SU-DHL-6 (cell line): ENCODE results near the gene THOC1.

ENCODE experiments used
- H2AFZ ChIP-seq: fragments of 200-600 bp; sonication (generic); 2 replicates; pipeline ENCODE4 v1.6.1; 2014; ENCODE audit warnings: low read depth, mild to moderate bottlenecking, moderate library complexity, mixed read lengths, antibody characterized with exemption, low read length; ENCODE audit not compliant: severe bottlenecking
- H3F3A ChIP-seq: fragments of 200-600 bp; shearing (Covaris generic); 2 replicates; pipeline ENCODE4 v1.6.0; 2016; ENCODE audit warnings: antibody characterized with exemption, mild to moderate bottlenecking; ENCODE audit not compliant: insufficient read depth
- H3K27ac ChIP-seq: fragments of 200-600 bp; sonication (generic); 2 replicates; pipeline ENCODE4 v1.5.1; 2016; ENCODE audit warnings: low read depth, mild to moderate bottlenecking, low read length, moderate library complexity, mixed read lengths
- H3K27me3 ChIP-seq: fragments of 200-600 bp; sonication (generic), shearing (Covaris generic); 2 replicates; pipeline ENCODE4 v1.6.0; 2014; ENCODE audit warnings: mild to moderate bottlenecking, low read length
- H3K36me3 ChIP-seq: fragments of 200-600 bp; sonication (generic); 2 replicates; pipeline ENCODE4 v1.6.1; 2014; ENCODE audit warnings: mild to moderate bottlenecking, low read length, mixed read lengths
- H3K4me2 ChIP-seq: fragments of 300-600, 200-600 bp; shearing (Covaris generic), sonication (generic); 2 replicates; pipeline ENCODE4 v1.6.0; 2014; ENCODE audit warnings: low read length, low read depth, mild to moderate bottlenecking; ENCODE audit not compliant: poor library complexity, severe bottlenecking
- H3K4me3 ChIP-seq: fragments of 200-600 bp; sonication (generic); 2 replicates; pipeline ENCODE4 v1.5.1; 2014; ENCODE audit warnings: antibody characterized with exemption, low read length, mild to moderate bottlenecking, mixed read lengths; ENCODE audit not compliant: insufficient read depth, poor library complexity, severe bottlenecking
- H3K79me2 ChIP-seq: fragments of 200-600 bp; sonication (generic); 2 replicates; pipeline ENCODE4 v1.6.1; 2014; ENCODE audit warnings: mild to moderate bottlenecking, low read length, moderate library complexity; ENCODE audit not compliant: insufficient read depth
- H3K9ac ChIP-seq: fragments of 200-600 bp; sonication (generic); 2 replicates; pipeline ENCODE4 v1.7.0; 2014; ENCODE audit warnings: mild to moderate bottlenecking, low read length
- H3K9me2 ChIP-seq: fragments of 200-600 bp; sonication (generic); replicated peaks from 2 replicates; pipeline ENCODE4 v1.6.1; 2014; ENCODE audit warnings: low read length; ENCODE audit not compliant: insufficient read depth
- H3K9me3 ChIP-seq: fragments of 200-600 bp; sonication (generic); 2 replicates; pipeline ENCODE4 v1.6.1; 2014; ENCODE audit warnings: low read length, mixed read lengths; ENCODE audit not compliant: insufficient read depth
- H4K20me1 ChIP-seq: fragments of 200-600 bp; sonication (generic); 2 replicates; pipeline ENCODE4 v1.6.1; 2014; ENCODE audit warnings: low read depth, mild to moderate bottlenecking, antibody characterized with exemption, low read length, moderate library complexity, mixed read lengths
- CTCF ChIP-seq: fragments of 200-600 bp; sonication (generic); IDR thresholded peaks from one replicate; pipeline ENCODE4 v1.5.1; 2017; ENCODE audit warnings: antibody characterized with exemption, mild to moderate bottlenecking, low read length, moderate library complexity; ENCODE audit not compliant: insufficient read depth, poor library complexity, severe bottlenecking
- EZH2phosphoT487 ChIP-seq: fragments of 200-600 bp; sonication (generic), shearing (Covaris generic); conservative IDR thresholded peaks from 2 replicates; pipeline ENCODE4 v1.6.1; 2018; ENCODE audit warnings: mild to moderate bottlenecking, antibody characterized with exemption, low read length, moderate library complexity, mixed read lengths

The THOC1 gene

GRCh38 chr18:303011-303410 is 35.2 kb upstream of the THOC1 start:
- Histone ChIP-seq H3K79me2 (no peaks in the 10 kb centered on the region), H3K27me3 (no peaks in the 10 kb centered on the region), H3K36me3 (no peaks in the 10 kb centered on the region), H3K4me2 (no peak overlapping the region), H3K9ac (no peak overlapping the region), H3K9me2 (no peaks in the 10 kb centered on the region), H4K20me1 (no peaks in the 10 kb centered on the region), H3K27ac (no peak overlapping the region), H3F3A (no peaks in the 10 kb centered on the region), H3K9me3 (no peaks in the 10 kb centered on the region), H2AFZ (no peak overlapping the region), H3K4me3 (no peak overlapping the region)
- TF ChIP-seq CTCF (no peak), EZH2phosphoT487 (no peak)

- H2AFZ ChIP-seq = no peak overlapping the region
- H3K79me2 ChIP-seq = no peaks in the 10 kb centered on the region
- H3K4me3 ChIP-seq = no peak overlapping the region
- no peaks in the 10 kb centered on the region for H3F3A ChIP-seq
- H3K27ac ChIP-seq = no peak overlapping the region
- H3K9ac ChIP-seq = no peak overlapping the region
- TF ChIP-seq EZH2phosphoT487 (no peak), CTCF (no peak)
- H3K9me3 ChIP-seq = no peaks in the 10 kb centered on the region
- H3K4me2 ChIP-seq = no peak overlapping the region
- no peaks in the 10 kb centered on the region for H3K36me3 ChIP-seq
- no peaks in the 10 kb centered on the region for H3K9me2 ChIP-seq
- H4K20me1 ChIP-seq = no peaks in the 10 kb centered on the region
- H3K27me3 ChIP-seq = no peaks in the 10 kb centered on the region
Measured at GRCh38 chr18:302097-302496, 34.2 kb upstream of the THOC1 start.

- TF ChIP-seq CTCF = no peak
- TF ChIP-seq EZH2phosphoT487 = no peak
- H3K27ac ChIP-seq = no peak overlapping the region
Measured at GRCh38 chr18:297936-298335, 30.1 kb upstream of the THOC1 start.

More at GRCh38 chr18:297936-298335, 30.1 kb upstream of the THOC1 start:
- Histone ChIP-seq H3K9ac (no peak overlapping the region), H3K4me3 (no peak overlapping the region), H3K9me3 (no peaks in the 10 kb centered on the region), H3K79me2 (no peaks in the 10 kb centered on the region), H3K9me2 (no peaks in the 10 kb centered on the region), H3K27me3 (no peaks in the 10 kb centered on the region), H4K20me1 (no peaks in the 10 kb centered on the region), H3F3A (no peaks in the 10 kb centered on the region), H3K36me3 (no peaks in the 10 kb centered on the region), H3K4me2 (no peak overlapping the region), H2AFZ (no peak overlapping the region)
